HG02870 (cell line): Measurements from ENCODE around the gene C4orf50.

Source experiments
- ATAC-seq: cut with Tn5 transposase; IDR thresholded peaks from one replicate; pipeline ENCODE4 v1.9.1; 2021; ENCODE audit warnings: mild to moderate bottlenecking, moderate library complexity; ENCODE audit not compliant: unreplicated experiment

C4orf50 gene

DNA sequence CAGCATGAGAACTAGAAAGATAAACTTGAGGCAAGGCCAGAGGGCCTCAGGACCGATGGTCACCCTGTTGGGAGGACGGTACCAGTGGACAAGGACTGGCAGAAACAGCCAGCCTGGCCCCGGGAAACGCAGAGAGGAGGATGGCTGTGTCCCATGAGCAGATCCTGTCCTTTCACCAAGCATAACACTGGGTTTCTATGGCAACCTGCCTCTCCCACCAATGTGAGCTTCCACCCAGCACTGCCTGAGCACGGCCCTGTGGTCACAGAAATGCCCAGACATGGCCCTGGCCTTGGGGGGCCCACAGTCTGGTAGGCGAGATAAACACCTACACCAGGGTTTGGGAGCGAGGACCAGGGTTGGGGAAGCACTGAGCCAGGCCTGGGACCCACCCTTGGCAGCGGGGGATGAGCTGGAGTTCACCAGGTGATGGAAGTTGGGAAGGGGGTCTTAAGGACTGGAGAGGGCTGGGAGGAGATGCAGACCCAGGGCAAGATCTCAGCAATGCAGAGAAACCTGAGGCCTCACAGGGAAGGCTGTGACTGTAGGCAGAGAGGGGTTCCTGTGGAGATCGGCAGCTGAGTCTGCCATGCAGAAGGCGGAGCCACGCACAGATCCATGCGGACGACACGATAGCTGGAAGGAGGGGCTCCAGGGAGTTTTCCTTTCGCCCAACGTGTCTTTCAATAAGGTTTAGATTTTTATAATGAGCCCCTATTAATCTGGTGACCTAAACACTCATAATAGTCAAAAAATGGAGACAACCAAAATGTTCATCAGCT is 92.6 kb downstream of the C4orf50 start:
- no peak for ATAC-seq

DNA sequence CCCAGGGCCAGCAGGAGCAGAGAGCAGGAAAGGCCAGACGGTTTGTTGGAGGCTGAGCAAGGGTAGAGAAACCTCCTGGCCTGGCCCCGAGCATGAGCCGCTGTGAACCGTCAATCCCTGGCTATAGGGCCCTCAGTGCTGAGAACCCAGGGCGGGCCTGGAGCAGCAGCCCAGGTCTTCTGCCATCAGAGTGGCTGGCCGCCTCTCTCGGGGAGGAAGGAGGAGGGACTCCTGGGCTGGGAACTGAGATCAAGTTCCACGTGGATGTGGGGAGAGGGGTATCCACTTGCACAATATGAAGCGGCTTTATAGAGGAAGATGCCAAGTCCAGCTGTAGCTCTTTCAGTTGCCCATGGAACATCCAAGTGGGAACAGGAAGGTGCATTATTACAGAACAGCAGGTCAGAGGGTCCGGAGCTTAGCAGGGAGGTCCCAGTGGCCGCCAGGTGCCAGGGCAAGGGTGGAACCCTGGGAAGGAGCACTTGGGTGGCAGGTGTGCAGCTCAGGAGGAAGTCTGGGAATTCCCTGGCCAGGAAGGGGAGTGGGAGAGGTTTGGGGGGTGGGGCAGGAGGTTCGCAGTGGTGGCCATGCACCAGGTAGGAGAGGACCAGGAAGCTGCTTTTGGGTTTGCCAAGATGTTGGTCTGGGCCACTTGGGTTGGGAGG is 93.6 kb downstream of the C4orf50 start:
- ATAC-seq: no peak

GRCh38 chr4:5923376-5923775 is 94.9 kb downstream of the C4orf50 start:
- ATAC-seq: no peak

- ATAC-seq: no peak
These were observed 95.7 kb downstream of the C4orf50 start for GRCh38 chr4:5922556-5922955.

- no peak for ATAC-seq
These were observed 96.2 kb downstream of the C4orf50 start for GRCh38 chr4:5921981-5922380.

DNA sequence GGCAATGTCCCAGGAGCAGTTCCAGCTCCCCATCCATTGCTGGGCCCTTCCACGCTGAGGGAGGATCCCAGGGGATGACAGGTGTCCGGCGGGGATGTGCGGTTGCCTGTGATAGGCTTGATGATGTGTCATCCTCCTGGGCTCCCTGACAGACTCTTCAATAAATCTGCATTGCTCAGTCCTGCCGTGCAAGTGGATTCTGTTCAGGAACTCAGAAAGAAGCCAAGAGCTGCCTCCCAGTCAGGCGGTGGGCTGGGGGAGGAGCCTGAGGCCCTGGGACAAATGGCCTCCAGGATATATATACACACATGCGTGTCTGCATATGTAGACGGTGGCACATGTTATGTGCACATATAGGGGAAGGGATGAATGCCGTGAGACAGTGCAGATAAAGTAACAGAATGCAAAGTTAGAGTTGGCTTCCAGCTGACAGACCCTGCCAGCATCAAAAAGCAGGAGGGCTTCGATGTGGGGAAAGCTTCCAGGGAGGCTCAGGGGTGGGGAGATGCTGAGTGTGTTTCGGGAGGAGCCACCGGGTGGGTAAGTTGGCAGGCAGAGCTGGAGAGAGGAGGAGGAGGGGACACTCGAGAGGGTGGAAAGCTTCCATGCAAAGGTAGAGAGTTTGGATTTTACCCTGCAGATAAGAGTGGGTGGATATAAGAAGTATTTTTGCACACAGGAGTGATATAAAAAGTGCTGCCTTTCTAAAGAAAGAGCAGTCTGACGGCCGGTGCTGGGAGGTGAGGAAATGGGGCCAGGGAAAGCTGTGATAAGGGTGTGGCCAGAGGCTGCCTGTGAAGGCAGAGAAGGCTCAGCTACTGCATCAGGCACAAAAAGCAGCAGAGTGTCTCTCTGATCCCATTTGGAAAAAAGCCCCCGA is 96.9 kb downstream of the C4orf50 start:
- ATAC-seq: no peak

DNA sequence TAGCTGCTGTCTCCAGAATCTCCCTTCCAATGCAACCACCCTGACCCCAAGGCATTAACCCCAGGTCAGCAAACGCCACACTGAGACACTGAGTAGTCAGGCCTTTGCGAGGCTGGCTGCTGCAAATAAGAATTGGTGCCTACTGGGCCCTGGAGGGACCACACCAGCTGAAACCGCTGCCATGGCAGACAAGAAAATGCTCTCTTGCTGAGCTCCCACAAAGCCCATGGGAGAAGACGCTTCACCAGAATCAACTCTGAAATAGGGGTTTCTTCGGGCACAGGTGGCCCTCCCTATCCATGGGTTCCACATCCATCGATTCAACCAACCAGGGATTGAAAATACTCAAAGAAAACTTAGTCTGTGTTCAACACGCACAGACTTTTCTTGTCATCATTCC is 98.7 kb downstream of the C4orf50 start:
- ATAC-seq: no peak

- no peak for ATAC-seq
These were observed 99.2 kb downstream of the C4orf50 start for GRCh38 chr4:5919044-5919443.

GRCh38 chr4:5918331-5918985 is 99.8 kb downstream of the C4orf50 start:
- no peak for ATAC-seq

GRCh38 chr4:5917672-5918071 is 100.6 kb downstream of the C4orf50 start:
- ATAC-seq: no peak

DNA sequence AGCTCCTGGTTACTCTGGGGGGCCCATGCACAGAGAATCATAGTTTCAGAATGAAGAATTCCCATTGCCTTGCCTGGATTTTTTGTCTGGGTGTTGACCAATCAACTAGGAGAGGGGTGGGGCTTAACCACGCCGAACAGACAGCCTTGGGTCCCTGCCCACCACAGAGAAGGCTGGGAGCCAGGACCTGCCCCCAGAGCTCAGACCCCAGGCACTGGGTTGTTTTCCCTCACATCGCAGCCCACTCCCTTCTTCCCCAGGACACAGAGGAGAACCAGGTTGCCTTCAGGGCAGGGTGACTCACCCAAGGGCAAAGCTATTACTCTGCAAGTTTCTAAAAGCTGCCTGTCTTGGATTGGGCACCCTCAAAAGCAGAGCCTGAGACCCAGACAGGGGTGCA is 102.0 kb downstream of the C4orf50 start:
- ATAC-seq: no peak

DNA sequence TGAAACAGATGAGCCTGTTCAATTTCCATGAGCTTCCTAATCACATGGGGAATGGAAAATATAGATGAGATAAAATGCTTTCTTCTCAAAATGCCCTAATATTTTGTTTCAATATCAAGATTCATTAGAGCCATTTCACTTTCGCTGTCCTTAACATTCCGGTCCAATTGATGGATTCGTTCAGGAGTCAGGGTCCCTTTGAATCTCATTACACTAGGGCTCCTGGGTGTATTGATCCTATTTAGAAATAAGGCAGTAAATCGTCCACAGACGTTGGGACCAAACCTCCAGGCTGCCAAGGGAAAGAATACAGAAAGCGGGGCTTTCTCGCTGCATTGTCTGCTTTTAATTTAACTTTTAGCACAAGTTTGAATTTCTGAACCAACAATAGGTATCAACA is 104.8 kb downstream of the C4orf50 start:
- no peak for ATAC-seq

DNA sequence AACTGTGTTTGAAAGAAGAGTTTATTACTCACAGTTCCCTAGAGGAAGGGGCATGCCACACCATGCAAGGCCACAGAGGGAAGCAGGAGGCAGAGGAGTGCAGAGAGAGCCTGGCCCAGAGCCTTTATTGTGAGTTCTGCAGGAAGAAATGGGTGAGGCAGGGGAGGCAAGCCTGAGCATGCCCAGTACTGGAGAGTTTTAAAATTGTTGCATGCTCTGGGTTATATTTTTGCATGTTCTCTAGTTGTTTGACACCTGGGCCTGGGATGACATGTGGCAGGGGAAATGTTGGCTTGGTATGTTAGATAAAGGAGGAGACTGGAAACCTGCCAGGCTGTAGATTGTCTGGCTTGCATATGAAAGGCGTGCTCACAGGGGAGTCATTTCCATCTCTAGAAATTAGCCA is 105.6 kb downstream of the C4orf50 start:
- no peak for ATAC-seq

- no peak for ATAC-seq
These were observed 109.3 kb downstream of the C4orf50 start for GRCh38 chr4:5908876-5909427.

GRCh38 chr4:5906191-5906590 is 112.0 kb downstream of the C4orf50 start:
- no peak for ATAC-seq

DNA sequence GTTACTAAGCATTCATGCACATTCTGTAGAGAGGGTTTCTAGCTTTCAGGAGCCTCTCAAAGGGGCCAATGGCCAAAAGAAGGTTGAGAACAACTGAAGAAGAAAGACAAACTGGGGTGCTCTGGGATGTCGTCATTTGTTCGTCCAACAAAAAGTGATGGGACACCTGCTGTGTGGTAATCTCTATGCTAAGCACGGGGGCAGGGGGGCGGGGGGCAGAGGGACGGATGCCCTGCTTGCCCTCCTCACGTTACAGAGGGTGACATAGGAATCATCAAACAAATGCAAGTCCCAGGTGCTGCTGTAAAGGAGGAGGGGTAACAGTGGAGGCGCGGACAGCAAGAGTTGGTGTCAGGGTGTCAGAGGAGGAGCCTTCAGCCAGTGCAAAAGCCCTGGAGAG is 112.5 kb downstream of the C4orf50 start:
- no peak for ATAC-seq

GRCh38 chr4:5900844-5901243 is 117.4 kb downstream of the C4orf50 start:
- ATAC-seq: no peak

DNA sequence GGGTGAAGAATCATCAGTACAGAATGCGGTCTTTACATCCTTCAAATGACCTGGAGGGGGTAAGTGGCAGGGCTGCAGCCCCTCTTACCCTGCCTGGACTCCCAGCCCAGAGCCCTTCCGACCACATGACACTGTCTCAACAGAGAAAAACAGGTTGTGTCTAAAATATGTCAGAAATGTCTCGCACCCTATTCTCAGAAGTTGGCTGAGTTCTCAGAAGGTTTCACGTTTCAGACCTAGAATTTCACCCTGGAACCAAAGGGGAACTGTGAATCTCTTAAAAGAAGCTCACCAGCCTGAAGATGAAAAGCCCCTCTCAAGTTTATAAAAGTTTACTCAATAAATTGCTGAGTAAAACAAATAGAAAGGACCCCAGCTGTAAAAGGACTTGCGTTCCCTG is 118.3 kb downstream of the C4orf50 start:
- ATAC-seq: no peak

DNA sequence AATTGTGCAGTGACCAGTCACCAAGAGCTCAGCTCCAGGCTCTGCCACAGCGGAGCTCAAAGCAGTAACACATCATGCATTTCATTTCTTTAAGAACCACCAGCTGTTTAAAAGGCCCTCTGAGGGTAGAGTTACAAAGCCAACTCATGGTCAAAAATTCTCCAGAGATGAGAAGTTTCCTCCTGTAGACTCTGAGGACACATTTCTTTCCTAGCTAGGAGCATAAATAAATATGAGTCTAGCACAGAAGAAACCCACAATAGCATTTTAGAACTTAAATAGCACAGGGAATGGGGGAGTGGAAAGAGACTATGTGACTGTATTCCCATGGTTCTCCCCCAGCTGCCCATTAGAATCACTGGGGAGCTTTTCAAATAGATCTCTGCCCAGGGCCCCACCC is 118.8 kb downstream of the C4orf50 start:
- ATAC-seq: no peak

DNA sequence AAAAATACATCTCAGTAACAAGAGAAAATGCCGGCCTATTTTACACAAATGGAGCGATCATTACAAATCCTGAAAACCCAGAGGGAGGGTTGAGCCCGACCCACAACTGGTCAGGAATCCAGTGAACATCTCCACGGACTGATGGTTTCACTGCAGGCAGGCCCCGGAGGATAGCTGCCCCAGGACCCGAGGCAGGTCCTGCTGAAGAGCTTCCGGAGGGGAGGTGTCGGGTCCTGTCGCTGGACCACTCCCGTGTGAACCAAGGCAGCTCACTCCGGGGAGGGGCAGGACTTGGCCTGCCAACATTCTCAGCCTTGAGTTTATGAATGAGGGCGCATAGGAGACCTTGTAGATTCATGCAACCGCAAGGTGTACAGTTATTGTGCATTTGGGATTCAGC is 120.6 kb downstream of the C4orf50 start:
- ATAC-seq: no peak

GRCh38 chr4:5895287-5895686 is 122.9 kb downstream of the C4orf50 start:
- ATAC-seq: no peak
